GM19023 (cell line): ENCODE results near the gene SLX9.

Experiments
- ATAC-seq: cut with Tn5 transposase; IDR thresholded peaks from one replicate; pipeline ENCODE4 v1.9.1; 2021; ENCODE audit warnings: mild to moderate bottlenecking, moderate library complexity; ENCODE audit not compliant: unreplicated experiment

The SLX9 gene

DNA sequence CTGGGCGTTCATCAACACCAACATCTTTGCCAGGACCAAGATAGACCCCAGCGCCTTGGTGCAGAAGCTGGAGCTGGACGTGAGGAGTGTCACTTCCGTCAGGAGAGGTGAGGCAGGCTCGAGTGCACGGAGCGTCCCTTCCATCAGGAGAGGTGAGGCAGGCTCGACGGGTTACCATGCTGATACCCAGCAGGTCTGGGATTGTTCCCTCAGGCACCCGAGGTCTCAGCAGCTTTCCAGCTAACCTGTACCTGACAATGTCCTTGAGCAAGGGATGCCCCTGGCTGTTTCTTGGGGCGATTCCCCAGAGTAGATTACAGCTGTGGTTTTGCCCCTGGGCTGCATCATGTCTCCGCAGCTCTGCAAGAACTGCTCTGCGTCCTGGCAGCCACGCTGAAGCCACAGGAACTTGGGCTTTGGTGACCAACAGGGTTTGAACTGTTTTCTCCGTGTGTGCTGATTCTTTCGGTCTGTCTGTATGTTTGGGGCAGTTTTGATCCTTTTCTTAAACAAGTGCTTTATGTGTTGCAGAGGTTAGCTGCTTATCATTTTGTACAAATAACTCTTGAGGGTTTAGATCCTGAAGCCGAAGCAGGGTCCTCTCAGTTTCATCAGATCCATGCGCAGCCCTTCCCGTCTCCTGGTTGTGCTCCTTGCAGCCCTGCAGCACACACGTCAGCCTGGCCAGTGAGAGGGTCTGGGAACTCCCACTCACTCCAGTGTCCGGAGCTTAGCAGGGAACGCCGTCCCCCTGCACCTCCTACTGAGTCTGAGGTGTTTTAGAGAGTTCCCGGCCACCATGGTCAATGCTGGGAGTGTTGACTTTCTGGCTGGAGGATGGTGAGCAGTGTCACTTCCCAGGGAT, 4.1 kb downstream of the SLX9 start:
- no peak for ATAC-seq

DNA sequence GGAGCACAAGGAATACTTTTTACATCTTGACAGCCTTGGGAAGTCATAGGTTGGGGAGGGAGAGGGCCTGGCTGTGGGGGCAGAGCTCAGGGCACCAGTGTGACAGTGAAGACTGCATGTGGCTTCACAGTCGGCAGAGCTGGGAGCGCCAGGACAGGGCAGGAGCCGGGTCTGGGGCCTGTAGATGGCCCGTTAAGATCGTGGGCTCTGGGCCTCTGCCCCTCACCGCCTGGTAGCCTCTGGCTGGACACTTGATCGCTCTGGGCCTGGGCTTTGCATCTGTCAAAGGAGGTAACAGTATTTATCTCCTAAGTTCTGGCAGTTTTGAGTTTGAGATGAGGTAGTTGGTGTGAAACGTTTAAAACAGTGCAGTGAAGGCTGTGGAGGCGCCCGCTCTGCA, 4.8 kb downstream of the SLX9 start:
- no peak for ATAC-seq

DNA sequence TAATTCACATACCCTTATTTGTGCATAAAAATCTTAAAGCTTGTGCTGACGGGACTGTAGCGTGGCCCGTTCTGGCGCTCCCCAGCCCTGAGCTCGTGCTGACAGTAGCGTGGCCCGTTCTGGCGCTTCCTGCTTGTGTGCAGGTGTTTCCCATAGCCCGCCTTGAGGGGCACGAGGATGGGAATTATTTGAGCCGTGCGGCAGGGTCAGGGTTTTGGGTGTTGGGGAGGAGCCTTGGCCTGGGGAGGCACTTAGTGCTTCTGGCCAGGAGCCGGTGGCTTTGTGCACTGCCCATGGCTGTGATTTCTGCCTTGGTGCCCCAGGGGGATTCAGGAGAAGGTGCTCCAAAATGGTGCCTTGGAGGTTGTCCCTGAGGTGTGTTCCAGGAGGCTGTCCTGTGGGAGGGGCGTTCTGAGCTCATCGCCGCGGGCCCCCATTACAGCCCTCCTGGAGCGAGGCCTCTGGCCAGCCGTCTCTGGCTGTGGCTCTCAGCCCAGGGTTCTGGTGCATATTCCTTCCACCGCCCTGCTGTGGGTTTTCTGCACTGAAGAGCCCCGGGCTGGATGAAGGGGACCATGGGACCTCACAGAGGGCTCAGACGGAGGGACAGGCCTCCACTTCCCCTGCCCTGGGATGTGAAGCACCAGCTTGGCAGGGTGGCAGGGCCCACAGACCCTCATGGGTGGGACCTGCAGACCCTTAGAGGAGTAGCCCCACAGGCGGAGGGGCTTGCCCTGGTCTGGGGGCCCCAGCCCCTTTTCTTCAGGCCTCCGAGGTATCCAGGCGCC, 6.6 kb downstream of the SLX9 start:
- no peak for ATAC-seq

DNA sequence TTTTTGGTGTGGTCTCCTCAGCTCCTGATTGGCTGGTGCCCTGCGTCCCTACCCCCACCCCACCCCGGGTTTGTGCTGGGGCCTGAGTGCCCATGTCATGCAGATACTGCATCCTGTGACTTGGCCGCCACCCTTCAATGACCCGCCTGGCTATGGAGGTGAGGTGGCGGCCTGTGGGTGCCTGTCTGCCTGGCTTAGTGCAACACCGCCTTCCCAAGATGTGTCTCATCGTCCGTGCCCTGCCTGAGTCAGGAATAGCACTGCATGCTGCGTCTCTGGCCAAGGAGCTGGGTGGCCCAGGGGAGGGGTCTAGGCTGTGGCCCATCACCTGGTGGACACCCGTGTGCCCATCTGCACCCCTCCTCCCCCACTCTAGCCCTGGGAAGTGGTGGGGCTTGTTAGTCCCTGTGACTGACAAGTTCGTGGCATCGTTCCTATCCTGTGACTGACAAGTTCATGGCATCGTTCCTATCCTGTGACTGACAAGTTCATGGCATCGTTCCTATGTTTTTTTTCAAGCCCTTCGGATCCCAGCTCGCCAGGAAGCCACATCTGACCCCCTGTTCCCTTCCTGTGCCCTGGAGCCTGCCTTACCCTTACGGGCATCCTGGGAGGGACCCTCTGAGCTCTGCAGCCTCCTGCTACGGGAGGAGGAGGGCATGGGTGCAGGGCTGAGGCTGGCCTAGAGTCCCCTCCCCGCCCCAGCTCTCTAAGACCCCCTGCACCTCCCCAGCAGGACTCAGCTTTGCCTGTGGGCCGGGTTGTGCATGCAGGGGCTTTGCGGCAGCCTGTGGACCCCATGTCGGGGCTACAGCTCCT, 7.5 kb downstream of the SLX9 start:
- no peak for ATAC-seq

DNA sequence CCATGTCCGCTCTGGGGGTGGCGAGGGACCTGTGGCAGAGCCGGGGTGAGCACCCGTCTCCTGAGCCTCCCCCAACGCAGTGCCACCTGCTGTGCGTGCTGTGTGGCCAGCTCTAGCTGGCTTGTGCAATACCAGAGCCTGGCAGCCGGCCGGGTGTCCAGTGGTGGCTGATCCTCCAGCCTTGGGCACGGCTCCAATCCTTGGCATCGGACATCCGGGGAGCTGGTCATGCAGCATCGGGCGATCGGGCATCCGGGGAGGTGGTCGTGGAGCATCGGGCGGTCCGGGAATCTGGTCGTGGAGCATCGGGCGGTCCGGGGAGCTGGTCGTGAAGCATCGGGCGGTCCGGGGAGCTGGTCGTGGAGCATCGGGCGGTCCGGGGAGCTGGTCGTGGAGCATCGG, 8.1 kb downstream of the SLX9 start:
- ATAC-seq = no peak

DNA sequence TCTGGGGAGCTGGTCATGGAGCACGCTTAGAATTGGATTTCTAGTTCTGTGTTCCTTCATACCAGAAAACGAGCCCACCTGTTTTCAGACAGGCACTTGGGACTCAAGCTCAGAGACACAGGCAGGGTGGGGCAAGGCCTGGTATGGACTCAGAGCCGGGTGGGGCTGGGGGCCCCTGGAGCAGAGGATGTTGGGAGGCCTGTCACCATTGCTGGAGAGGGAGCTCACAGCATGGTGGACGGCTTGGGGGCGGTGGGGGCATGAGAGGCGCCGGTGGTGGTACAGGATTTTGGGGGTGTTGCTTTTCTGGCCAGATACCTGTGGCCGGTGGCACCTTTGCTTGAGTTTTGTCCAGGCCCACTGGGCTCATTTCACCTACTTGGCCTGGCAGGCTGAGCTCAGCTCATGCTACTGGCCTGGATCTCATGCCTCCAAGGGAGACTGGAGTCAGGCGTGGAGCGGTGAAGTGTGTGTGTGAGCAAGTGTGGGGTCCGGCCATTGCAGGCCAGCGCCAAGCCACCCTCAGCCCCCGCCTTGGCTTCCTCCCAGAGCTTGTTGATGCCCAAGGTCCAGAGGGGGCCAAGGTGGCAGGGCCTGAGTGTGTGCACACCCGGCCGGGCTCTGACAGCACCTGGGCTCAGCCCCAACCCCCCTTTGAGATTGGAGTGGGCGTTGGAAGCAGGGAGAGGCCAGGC, 8.7 kb downstream of the SLX9 start:
- no peak for ATAC-seq

DNA sequence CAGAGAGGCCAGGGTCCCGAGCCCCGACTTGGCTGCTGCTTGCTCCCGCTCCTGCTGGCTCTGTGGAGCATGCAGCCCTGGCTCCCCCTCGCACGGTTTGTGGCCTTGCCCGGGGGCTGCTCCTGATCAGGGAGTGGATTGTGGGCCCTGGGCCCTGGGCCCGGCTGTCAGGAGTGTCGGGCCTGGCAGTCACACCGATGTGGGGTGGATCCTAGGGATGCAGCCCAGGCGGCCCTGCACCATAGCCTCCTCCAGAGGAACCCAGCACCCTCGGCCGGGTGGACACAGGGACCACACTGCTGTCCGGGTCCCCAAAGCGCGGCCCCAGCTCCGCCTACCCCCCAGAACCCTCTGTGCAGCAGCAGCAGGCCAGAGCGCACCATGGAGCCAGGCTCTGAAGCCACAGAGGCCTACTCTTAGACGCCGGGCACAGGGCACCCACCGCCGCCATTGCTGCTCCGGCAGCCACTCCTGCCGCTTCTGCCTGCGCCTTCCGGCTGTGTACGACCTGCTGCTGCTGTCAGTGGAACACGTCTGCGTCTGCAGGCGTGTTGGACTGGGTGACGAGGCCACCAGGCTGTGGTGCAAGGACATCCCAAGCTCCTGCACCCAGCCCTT, 9.4 kb downstream of the SLX9 start:
- ATAC-seq = no peak

DNA sequence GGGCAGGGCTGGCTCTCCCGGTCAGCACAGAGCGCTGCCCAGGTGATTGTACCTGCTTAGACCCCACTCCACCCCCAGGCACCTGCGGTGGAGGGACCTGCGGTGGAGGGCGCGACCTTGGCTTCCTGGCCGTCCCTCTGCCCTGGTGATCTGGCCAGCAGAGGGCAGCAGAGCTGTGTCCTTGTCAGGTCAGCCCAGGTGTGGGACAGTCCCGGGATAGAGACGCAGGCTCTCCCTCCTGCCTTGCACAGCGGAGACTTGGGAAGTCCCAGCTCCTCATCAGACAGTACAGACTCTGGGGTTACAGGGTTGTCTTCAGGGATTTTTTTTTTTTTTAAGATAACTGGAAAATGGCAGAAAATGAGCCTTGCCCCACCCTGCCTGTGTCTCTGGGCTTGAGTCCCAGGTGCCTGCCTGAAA, 10.0 kb downstream of the SLX9 start:
- ATAC-seq = no peak

DNA sequence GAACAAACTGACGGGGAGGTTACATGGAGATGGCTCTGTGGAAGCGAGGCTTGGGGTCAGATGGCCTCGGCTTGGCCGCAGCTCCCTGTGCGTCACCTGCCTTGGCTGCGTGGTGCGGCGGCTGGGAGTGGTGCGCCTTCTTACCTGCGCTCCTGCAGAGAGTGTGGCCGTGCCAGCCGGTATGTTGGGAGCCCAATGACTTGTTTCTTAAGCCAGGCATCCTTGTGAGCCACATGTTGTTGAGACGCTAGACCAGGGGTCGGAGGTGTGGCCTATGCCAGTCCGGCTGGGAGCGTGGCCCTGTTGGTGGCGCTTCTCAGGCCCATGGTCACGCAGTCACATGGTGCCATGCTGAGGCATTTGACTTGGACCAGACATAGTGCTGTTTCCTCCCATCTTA, 10.5 kb downstream of the SLX9 start:
- no peak for ATAC-seq

DNA sequence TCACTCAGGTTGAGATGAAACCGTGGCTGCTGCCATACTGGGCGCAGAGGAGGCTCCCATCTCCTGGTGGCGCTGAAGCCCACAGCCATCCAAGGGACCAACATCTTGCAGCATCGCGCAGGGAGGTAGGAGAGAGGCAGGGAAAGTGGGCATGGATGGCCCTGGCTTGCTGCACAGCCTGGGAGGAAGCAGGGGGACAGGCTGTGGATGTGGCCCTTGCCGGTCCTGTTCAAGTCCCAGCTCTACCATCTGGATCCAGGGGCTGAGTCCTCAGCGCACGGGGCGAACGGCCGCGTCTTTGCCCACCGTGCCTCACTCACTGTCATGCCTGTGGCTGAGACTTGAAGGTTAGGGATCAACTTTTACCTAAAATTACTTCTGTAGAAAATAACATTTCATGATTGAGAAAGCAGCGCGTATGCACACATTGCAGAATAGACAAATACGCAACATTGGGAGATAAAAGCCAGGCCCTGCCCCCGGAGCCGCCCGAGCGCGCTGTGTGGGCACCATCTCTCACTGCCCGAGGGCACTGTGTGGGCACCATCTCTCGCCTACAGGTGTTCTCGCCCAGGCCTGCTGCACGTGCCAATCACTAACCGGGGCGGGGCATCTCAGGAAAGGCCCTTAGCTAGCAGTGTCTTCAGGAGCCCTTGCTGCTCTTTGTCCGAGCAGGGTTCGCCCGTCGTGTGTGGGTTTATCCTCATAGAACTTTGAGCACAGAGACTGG, 11.5 kb downstream of the SLX9 start:
- no peak for ATAC-seq

DNA sequence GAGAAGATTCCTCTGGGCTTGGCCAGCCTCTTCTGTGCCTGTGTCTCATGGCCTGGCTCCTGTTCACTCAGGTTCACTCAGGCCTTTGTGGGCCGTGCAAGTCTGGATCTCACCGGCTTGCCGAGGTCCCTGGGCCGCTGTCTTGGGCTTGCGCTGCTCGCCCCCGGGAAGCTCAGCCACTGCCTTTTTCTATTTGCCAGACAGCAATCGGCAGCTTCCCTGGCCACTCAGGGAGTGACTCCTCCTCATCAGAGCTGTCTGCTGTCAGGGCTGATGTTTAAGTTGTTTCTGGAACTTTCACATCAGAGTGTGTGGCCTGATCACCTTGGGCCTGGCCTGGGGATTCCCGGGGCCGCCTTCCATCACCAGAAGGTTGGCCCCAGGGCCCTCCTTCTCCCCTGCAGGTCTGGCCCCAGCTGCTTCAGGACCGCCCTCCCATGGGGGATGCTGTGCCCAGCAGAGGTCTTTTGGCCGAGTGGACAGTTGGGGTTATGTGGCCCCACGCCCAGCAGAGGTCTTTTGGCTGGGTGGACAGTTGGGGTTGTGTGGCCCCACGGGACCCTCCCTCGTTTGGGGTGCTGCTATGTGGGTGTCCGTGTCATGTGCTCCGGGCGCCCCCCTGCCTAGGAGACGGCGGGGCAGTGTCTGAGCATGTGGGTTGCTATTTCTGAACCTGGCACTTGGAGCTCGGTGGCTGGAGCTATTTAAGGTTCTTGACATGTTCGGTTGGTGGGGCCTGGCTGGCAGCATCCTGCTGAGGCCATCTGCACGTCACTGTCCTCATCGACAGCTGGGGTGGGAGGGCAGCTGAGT, 12.5 kb downstream of the SLX9 start:
- no peak for ATAC-seq

DNA sequence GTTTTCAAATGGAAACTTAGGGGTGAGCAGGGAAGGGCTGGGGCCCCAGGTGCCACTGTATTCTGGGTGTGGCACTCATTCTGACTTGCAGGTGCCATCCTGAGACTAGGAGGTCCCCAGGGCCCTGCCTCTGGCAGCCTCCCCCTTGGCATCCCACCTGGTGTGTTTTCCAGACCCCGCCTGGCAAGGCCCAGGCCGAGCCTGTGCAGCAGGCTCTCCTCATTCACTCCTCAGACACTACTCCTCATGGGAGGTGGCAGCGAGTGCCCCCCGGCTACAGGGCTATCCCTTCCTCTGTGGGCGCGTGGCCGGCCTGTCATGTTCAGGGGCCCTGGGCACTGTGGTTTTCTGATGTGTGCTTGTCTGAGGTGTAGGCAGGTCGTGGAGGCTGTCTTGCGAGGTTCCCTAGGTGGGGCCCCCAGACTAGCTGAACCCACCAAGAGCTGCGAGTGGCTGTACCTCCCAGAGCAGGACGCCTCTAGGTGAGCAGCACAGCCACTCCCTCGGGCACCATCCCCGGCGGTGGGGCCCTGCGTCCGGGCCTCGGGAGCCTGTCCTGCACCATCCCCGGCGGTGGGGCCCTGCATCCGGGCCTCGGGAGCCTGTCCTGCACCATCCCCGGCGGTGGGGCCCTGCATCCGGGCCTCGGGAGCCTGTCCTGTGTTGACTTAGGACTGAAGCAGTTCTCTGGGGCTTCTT, 13.2 kb downstream of the SLX9 start:
- no peak for ATAC-seq

DNA sequence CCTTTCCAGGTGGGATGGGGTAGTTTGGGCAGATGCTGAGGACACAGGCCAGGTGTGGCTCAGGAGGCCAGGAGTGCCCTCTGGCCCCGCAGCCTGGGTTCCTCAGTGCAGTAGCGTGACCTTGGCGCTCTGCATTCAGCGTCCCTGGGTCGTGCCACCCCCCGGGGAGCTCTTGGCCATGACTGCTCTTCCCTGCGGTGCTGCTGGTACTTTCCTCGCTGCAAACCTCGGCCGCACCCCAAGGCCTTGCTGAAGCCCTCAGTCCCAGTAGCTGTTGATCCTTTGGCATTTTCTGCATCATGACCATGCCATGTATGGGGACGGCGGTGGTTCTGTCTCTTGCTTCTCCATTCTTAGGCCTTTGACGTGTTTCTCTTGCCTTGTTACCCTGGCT, 13.8 kb downstream of the SLX9 start:
- no peak for ATAC-seq

DNA sequence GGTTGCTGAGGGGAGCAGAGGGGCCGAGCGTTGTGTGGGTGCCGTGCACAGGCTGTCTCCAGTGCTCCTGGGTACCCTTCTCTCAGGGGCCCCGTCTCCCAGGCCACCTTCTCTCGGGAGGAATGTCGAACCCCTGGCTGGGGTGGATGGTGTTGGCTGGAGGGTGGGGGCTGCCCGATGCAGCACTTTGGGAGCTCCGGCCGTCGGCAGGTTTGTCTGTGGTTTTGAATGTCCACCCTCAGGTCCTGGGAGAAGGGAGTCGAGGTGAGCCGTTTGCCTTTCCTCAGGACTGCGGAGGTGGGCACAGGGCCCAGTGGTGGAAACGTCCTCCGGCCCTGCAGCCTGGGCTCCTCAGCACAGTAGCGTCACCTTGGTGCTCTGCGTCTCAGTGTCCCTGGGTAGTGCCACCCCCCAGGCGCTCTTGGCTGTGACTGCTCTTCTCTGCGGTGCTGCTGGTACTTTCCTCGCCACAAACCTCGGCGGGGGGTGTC, 14.5 kb downstream of the SLX9 start:
- no peak for ATAC-seq

DNA sequence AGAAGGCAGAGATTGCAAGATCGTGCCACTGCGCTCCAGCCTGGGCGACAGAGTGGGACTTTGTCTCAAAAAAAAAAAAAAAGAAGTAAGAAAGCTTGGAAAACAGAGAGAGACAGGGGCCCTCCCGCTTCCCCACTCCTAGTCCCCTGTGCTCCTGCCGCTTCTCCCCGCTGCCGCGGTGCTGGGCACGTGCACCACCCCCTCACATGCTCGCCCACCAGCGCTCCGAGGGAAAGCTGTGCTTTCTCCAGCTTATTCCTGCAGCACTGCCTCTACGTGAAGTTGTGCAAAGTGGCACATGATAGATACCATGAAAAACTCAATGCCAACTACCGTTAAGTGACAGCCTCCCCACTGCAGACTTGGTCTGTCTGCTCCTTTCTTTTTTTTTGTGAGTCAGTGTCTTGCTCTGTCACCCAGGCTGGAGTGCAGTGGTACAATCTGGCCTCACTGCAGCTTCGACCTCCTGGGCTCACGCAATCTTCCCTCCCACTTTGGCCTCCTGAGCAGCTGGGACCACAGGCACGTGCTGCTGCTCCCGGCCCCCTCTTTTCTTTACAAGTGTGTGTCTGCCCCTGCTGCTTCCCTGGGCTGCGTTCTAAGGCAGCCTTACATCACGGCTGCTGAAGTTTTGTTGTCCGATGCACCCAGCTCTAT, 15.4 kb downstream of the SLX9 start:
- ATAC-seq = no peak

DNA sequence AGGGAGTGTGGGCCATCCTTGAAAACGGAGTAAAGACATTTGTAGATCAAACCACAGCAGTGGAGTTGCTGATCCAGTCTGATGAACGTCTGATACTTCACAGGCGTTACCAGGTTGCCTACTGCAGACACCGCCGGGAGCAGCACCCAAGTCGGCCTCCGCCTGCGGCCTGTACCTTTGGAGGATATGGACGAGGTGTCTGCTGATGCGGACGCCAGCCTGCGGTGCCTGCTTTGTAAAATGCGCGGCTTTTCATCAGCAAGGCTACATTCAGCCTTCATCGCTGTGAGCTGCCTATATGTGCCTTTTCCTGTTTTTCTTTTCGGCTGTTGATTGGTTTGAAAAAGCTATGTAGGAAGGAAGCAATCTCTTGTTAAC, 16.0 kb downstream of the SLX9 start:
- ATAC-seq = no peak

DNA sequence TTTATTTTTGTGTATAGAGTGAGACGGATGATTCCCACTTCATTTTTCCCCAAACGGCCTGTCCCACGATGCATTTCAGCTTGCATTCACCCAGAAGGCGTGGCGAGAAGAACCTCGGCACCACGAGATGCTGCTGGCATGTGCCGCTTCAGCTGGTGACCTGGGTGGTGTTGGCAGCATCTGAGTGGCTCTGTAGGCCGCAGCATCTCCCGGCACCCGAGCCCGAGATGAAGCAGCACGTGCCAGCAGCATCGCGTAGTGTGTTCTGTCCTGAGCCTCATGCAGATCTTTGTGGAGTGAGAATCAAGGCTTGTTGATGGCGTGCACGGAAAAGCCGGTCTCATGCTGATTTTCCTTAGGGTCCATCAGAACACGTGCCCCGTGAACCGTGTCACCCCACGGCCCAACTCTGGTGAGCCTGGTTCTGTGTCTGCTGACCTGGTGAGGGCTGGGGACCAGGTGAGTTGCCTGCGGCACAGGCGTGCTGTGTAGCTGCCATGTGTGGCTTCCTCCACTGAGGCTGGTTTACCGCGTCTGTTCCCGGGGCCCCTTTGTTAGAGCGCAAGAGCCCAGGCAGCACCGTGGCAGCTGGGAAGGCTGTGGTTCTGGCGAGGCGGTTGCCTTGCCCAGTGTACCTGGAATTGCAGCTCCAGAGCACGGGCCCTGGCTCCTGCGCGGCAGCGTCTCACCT, 16.7 kb downstream of the SLX9 start:
- no peak for ATAC-seq
